Measurements from ENCODE around the gene PRKCQ.

Gene PRKCQ

DNA sequence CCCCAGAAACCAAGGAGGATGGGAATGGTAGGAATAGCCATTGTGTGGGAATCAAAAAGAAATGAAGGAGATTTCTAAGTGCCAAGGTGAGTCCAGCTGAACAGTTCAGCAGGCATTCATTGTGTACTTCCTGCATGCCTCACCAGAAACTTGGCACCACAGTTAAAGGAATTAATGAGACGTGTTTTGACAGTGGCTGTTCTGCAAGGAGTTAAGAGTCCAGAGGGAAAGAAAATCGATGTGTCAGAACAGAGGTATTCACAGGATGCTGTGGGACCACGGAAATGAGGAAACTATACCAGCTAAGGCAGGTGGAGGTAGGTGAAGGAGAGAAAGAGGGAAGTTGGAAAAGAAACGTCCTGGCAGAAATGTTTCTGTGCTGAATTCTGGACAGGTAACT lies 78.1 kb downstream of the PRKCQ start:
- DNase-seq: no peak
- no peak overlapping the region for H3K27ac ChIP-seq

DNA sequence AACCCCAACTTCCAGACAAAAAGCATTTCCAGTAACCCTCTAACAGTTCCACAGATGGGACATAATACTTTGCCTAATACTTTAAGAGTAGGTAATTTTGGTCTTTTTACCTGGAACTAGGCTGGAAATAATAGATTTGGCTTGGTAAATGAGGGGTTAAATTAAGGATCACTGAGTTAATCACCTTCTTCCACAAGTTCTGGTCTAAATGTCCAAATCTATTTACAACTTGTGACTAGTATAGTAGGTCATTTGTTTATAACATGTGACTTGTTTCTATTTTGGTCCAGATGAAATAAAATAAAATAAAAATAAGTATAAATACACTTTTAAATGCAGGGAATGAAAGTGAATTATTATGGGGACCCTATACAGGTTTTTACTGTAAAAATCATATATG lies 80.1 kb downstream of the PRKCQ start:
- no peaks in the 10 kb centered on the region for H3K36me3 ChIP-seq
- TF ChIP-seq, protein P1, sequence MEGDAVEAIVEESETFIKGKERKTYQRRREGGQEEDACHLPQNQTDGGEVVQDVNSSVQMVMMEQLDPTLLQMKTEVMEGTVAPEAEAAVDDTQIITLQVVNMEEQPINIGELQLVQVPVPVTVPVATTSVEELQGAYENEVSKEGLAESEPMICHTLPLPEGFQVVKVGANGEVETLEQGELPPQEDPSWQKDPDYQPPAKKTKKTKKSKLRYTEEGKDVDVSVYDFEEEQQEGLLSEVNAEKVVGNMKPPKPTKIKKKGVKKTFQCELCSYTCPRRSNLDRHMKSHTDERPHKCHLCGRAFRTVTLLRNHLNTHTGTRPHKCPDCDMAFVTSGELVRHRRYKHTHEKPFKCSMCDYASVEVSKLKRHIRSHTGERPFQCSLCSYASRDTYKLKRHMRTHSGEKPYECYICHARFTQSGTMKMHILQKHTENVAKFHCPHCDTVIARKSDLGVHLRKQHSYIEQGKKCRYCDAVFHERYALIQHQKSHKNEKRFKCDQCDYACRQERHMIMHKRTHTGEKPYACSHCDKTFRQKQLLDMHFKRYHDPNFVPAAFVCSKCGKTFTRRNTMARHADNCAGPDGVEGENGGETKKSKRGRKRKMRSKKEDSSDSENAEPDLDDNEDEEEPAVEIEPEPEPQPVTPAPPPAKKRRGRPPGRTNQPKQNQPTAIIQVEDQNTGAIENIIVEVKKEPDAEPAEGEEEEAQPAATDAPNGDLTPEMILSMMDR (IDR thresholded peaks at IDR 0.05; ENCODE audit: low read depth, low read length): no peak
- H3K27ac ChIP-seq: no peak overlapping the region
- no peak for DNase-seq
- H3K4me3 ChIP-seq (ENCODE audit: low read depth, low read length): no peak overlapping the region
- H3K9me3 ChIP-seq (ENCODE audit: severe bottlenecking): no peaks in the 10 kb centered on the region
- peaks cover 3% of the 10 kb centered on the region for H3K27me3 ChIP-seq (ENCODE audit: insufficient read depth, low read depth, severe bottlenecking)

More for the DNA sequence above, 78.1 kb downstream of the PRKCQ start:
- TF ChIP-seq, protein P1 (IDR thresholded peaks at IDR 0.05; ENCODE audit: low read depth, low read length): no peak
- peaks cover 5% of the 10 kb centered on the region for H3K27me3 ChIP-seq (ENCODE audit: insufficient read depth, low read depth, severe bottlenecking)
- H3K4me3 ChIP-seq (ENCODE audit: low read depth, low read length): no peak overlapping the region
- H3K36me3 ChIP-seq: no peaks in the 10 kb centered on the region
- H3K9me3 ChIP-seq (ENCODE audit: severe bottlenecking): no peaks in the 10 kb centered on the region

DNA sequence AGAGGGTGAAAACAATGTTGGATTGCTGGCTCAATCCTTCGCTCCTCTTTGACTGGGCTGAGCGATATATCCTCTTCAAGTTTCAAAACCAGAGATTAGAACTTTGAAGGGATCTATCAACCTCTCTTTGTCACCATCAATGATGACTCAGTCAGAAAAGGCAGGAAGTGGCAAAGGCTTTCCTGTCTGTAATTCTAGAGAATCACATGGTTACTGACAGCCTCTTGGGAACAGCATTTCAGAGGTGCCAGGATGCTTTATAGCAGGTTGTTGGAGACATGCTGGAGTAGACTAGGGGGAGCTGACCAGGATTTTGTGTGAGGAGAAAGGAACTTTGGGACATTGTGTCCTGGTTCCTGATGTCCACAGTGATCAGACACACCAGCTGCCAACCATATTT lies 81.3 kb downstream of the PRKCQ start:
- TF ChIP-seq, protein P1 (IDR thresholded peaks at IDR 0.05; ENCODE audit: low read depth, low read length): no peak
- no peak for DNase-seq
- Histone ChIP-seq H3K9me3 (ENCODE audit: severe bottlenecking) (no peaks in the 10 kb centered on the region), H3K4me3 (ENCODE audit: low read depth, low read length) (no peak overlapping the region), H3K36me3 (no peaks in the 10 kb centered on the region), H3K27ac (no peak overlapping the region), H3K27me3 (ENCODE audit: insufficient read depth, low read depth, severe bottlenecking) (peaks cover 3% of the 10 kb centered on the region)

DNA sequence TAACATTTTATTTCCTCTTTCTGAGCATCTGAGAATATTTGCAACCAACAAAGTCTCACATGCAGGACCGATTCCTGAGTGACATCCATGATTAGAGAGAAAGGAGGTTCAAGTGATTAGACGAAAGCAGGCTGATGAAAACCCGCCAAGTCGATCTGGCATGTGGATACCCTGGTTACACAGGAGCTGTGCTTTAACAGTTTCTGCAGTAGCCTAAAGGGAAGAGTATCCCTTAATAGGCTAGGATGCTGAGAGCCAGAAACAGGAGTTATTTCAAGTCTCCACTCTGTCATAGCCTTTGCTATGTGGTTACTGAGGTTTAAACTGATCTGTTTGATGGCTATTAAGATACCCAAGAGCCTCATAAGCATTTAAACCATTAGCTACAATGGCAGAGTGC lies 82.5 kb downstream of the PRKCQ start:
- Histone ChIP-seq H3K36me3 (no peaks in the 10 kb centered on the region), H3K27ac (no peak overlapping the region), H3K4me3 (ENCODE audit: low read depth, low read length) (no peak overlapping the region), H3K9me3 (ENCODE audit: severe bottlenecking) (no peaks in the 10 kb centered on the region), H3K27me3 (ENCODE audit: insufficient read depth, low read depth, severe bottlenecking) (peaks cover 9% of the 10 kb centered on the region)
- DNase-seq: no peak
- TF ChIP-seq, protein P1 (IDR thresholded peaks at IDR 0.05; ENCODE audit: low read depth, low read length): no peak

DNA sequence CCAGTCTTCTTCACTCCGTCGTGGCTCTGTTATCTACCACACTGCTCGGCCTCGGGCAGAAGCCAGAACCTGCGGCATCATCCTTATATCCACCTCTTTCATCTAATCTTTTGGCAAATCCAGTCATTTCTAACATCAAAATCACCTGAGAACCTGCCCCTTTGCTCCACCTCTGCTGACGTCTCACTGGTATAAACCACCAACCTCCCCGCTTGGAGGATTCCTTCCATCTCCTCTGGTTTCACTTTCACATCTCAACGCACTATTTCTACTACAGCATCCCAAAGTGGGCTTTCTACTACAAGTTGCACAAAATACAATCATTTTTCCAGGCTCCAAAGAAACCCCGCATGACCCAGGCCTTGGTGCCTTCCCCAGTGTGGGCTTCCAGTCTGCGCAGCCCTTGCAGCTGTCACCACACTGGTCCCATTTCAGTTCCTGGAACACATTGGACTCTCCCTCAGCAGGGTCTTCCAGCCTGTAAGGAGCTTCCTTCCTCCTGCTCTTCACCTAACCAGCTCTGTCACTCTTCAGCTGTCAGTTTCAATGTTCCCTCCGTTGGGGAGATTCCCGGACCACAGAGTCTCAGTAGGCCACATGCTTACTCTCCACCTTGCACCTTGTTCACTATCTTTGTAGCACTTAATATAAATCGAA lies 85.0 kb downstream of the PRKCQ start:
- DNase-seq: no peak
- Histone ChIP-seq H3K9me3 (ENCODE audit: severe bottlenecking) (no peaks in the 10 kb centered on the region), H3K36me3 (no peaks in the 10 kb centered on the region), H3K27me3 (ENCODE audit: insufficient read depth, low read depth, severe bottlenecking) (peaks cover 9% of the 10 kb centered on the region), H3K4me3 (ENCODE audit: low read depth, low read length) (no peak overlapping the region), H3K27ac (no peak overlapping the region)
- TF ChIP-seq, protein P1 (IDR thresholded peaks at IDR 0.05; ENCODE audit: low read depth, low read length): no peak

DNA sequence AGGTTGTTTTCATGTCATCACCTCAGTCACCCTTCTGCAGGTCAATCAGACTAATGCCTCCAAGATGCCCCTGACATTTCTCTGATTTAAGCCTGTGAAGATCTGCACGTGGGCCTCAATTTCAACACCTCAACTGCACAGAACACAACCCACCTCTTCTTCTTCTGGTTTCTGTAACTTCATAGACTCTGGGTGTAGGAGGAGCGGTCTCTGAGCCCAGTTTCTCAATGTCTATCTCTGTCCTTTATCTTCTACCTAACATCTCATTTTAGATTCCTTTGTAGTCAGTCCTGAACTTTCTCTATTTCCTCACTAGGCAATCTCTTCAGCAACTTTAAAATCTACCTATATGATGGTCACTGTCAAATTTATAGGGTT lies 85.6 kb downstream of the PRKCQ start:
- no peak overlapping the region for H3K27ac ChIP-seq
- H3K27me3 ChIP-seq (ENCODE audit: insufficient read depth, low read depth, severe bottlenecking): peaks cover 9% of the 10 kb centered on the region
- TF ChIP-seq, protein P1 (IDR thresholded peaks at IDR 0.05; ENCODE audit: low read depth, low read length): no peak
- no peaks in the 10 kb centered on the region for H3K9me3 ChIP-seq (ENCODE audit: severe bottlenecking)
- no peak for DNase-seq
- no peak overlapping the region for H3K4me3 ChIP-seq (ENCODE audit: low read depth, low read length)
- H3K36me3 ChIP-seq: no peaks in the 10 kb centered on the region

Measured in WERI-Rb-1 (cell line).